IMR-90 (cell line): ENCODE measurements around the gene ZFPM1. TPM values are rescaled to one million over a fixed set of nuclear protein-coding genes. Genes with fewer than 3 reads are reported as not detected.

Source experiments
- ATAC-seq: fragments of 200-7000 bp; cut with Tn5 transposase; 2 replicates; pipeline ENCODE4 v1.9.1; 2020; ENCODE audit warnings: low read depth, mild to moderate bottlenecking, moderate library complexity
- BruUV-seq: library from RNA; stranded (reverse); fragments of 400-500 nt; replicated peaks from 2 replicates; lab custom pipeline; 2021; lab: Mats Ljungman, UMichigan
- CTCF ChIA-PET: fragments of 300-600 bp; formaldehyde crosslinking; extraction: SDS; loops from one replicate; lab custom pipeline; 2021; ENCODE audit warnings: antibody characterized with exemption; lab: Yijun Ruan, JAX
- POLR2A ChIA-PET: fragments of 300-600 bp; sonication (Branson Sonifier 250); formaldehyde crosslinking; loops from one replicate; lab custom pipeline; 2022; ENCODE audit warnings: antibody characterized with exemption; ENCODE audit not compliant: unreplicated experiment; lab: Charles Lee
- DNase-seq: peaks from one replicate; pipeline ENCODE4 v3.0.0; 2013
- H2AFZ ChIP-seq: replicated peaks from 2 replicates; pipeline ENCODE3; 2013; ENCODE audit warnings: low read length, mild to moderate bottlenecking; ENCODE audit not compliant: poor library complexity
- H2AK5ac ChIP-seq: 2 replicates; pipeline ENCODE4 v1.6.1; 2013; ENCODE audit warnings: low read depth, low read length, inconsistent platforms
- H2AK9ac ChIP-seq: replicated peaks from 2 replicates; pipeline ENCODE3; 2013; ENCODE audit warnings: mild to moderate bottlenecking, low read depth, low read length, moderate library complexity; ENCODE audit not compliant: poor library complexity
- H2BK120ac ChIP-seq: 2 replicates; pipeline ENCODE4 v1.6.1; 2013; ENCODE audit warnings: low read depth, low read length, inconsistent platforms
- H2BK15ac ChIP-seq: 3 replicates; pipeline ENCODE4 v1.6.1; 2013; ENCODE audit warnings: low read depth, low read length, inconsistent platforms
- H2BK20ac ChIP-seq: 2 replicates; pipeline ENCODE4 v1.6.1; 2013; ENCODE audit warnings: low read depth, mild to moderate bottlenecking, inconsistent platforms, low read length, moderate library complexity
- H2BK5ac ChIP-seq: 2 replicates; pipeline ENCODE4 v1.6.1; 2013; ENCODE audit warnings: mild to moderate bottlenecking, low read depth, low read length, inconsistent platforms; ENCODE audit not compliant: poor library complexity, severe bottlenecking
- H3K14ac ChIP-seq: replicated peaks from 2 replicates; pipeline ENCODE4 v1.6.1; 2013; ENCODE audit warnings: low read depth, low read length, inconsistent platforms
- H3K18ac ChIP-seq: 2 replicates; pipeline ENCODE4 v1.6.1; 2013; ENCODE audit warnings: low read depth, low read length, control low read depth
- H3K23ac ChIP-seq: 2 replicates; pipeline ENCODE4 v1.6.1; 2013; ENCODE audit warnings: low read depth, low read length, inconsistent platforms
- H3K27ac ChIP-seq: 2 replicates; pipeline ENCODE4 v1.5.1; 2013; ENCODE audit warnings: mild to moderate bottlenecking, control low read depth, low read length; ENCODE audit not compliant: insufficient read depth
- H3K27me3 ChIP-seq: 2 replicates; pipeline ENCODE4 v1.6.1; 2013; ENCODE audit warnings: low read length; ENCODE audit not compliant: control insufficient read depth, insufficient read depth
- H3K36me3 ChIP-seq: 2 replicates; pipeline ENCODE4 v1.6.1; 2013; ENCODE audit warnings: low read length, mixed read lengths; ENCODE audit not compliant: control insufficient read depth, insufficient read depth
- H3K4ac ChIP-seq: 2 replicates; pipeline ENCODE4 v1.6.1; 2013; ENCODE audit warnings: low read depth, low read length, inconsistent platforms
- H3K4me1 ChIP-seq: 2 replicates; pipeline ENCODE4 v1.6.1; 2013; ENCODE audit warnings: low read length, mixed read lengths; ENCODE audit not compliant: control insufficient read depth, insufficient read depth
- H3K4me2 ChIP-seq: 2 replicates; pipeline ENCODE4 v1.6.1; 2013; ENCODE audit warnings: low read depth, mild to moderate bottlenecking, control low read depth, low read length, moderate library complexity
- H3K4me3 ChIP-seq: 2 replicates; pipeline ENCODE4 v1.5.1; 2013; ENCODE audit warnings: low read depth, mild to moderate bottlenecking, control low read depth, low read length, moderate library complexity; ENCODE audit not compliant: insufficient read depth
- H3K56ac ChIP-seq: 2 replicates; pipeline ENCODE4 v1.6.1; 2013; ENCODE audit warnings: low read length, inconsistent platforms; ENCODE audit not compliant: insufficient read depth; ENCODE audit errors: extremely low read depth
- H3K79me1 ChIP-seq, 2 experiments: 2 replicates each; pipeline ENCODE4 v1.6.1; 2013; ENCODE audit warnings: low read length in 2 of 2, inconsistent platforms in 1 of 2, low read depth in 1 of 2
- H3K9ac ChIP-seq: 2 replicates; pipeline ENCODE4 v1.6.1; 2013; ENCODE audit warnings: low read depth, low read length, control low read depth
- H3K9me1 ChIP-seq: 2 replicates; pipeline ENCODE4 v1.6.1; 2013; ENCODE audit warnings: low read length, inconsistent platforms; ENCODE audit not compliant: insufficient read depth
- H3K9me3 ChIP-seq: 2 replicates; pipeline ENCODE4 v1.6.1; 2013; ENCODE audit warnings: low read length; ENCODE audit not compliant: control insufficient read depth, insufficient read depth
- H4K20me1 ChIP-seq: 2 replicates; pipeline ENCODE4 v1.6.1; 2013; ENCODE audit warnings: low read length, inconsistent platforms; ENCODE audit not compliant: insufficient read depth
- H4K5ac ChIP-seq: 2 replicates; pipeline ENCODE4 v1.6.1; 2013; ENCODE audit warnings: mild to moderate bottlenecking, low read depth, low read length, control low read depth
- H4K8ac ChIP-seq, 2 experiments: 2 replicates each; pipeline ENCODE4 v1.6.1; 2013; ENCODE audit warnings: low read depth in 2 of 2, low read length in 2 of 2, control low read depth in 1 of 2, inconsistent platforms in 1 of 2
- H4K91ac ChIP-seq: 2 replicates; pipeline ENCODE4 v1.6.1; 2013; ENCODE audit warnings: low read depth, low read length, inconsistent platforms; ENCODE audit not compliant: insufficient read depth
- BHLHE40 ChIP-seq: fragments of 150-350 bp; IDR thresholded peaks from 2 replicates; pipeline ENCODE4 v1.6.1; 2016; ENCODE audit warnings: mild to moderate bottlenecking, low read depth, low read length
- CHD1 ChIP-seq: IDR thresholded peaks from 2 replicates; pipeline ENCODE4 v1.6.1; 2012; ENCODE audit warnings: low read depth, low read length, improper control_type of control experiment
- FOS ChIP-seq: fragments of 150-350 bp; IDR thresholded peaks from 2 replicates; pipeline ENCODE4 v1.6.1; 2016; ENCODE audit warnings: low read depth, low read length
- MAZ ChIP-seq: IDR thresholded peaks from 2 replicates; pipeline ENCODE4 v1.6.1; 2012; ENCODE audit warnings: low read depth, mild to moderate bottlenecking, low read length, improper control_type of control experiment, moderate library complexity, borderline replicate concordance
- RAD21 ChIP-seq: IDR thresholded peaks from 2 replicates; pipeline ENCODE4 v1.6.1; 2012; ENCODE audit warnings: low read length, improper control_type of control experiment
- RCOR1 ChIP-seq: IDR thresholded peaks from 2 replicates; pipeline ENCODE4 v1.6.1; 2012; ENCODE audit warnings: mild to moderate bottlenecking, low read length, improper control_type of control experiment; ENCODE audit not compliant: insufficient replicate concordance
- WGBS, 2 experiments: methylation state at CpG; one replicate each; pipeline versions ENCODE4 v1.1.5 to v1.1.7; 2013; ENCODE audit warnings: missing lambda C conversion rate in 2 of 2; ENCODE audit not compliant: insufficient read length in 1 of 2; ENCODE audit errors: extremely low coverage in 2 of 2; 5-methylcytosine and 5-hydroxymethylcytosine counted together
- dilution Hi-C: fragments of 300-500 bp; cut with HindIII; formaldehyde crosslinking; loops from one replicate; pipeline ENCODE4 v1.14.3; 2018; ENCODE audit warnings: low sequenced_read_pairs; ENCODE audit not compliant: unreplicated experiment
- in situ Hi-C: fragments of 300-500 bp; cut with MboI; formaldehyde crosslinking; loops from 3 replicates; pipeline ENCODE4 v1.14.3; 2019; ENCODE audit warnings: low sequenced_read_pairs, inconsistent platforms, mixed read lengths
- intact Hi-C: fragments of 100-400 bp; cut with micrococcal nuclease; formaldehyde crosslinking; loops from 2 replicates; pipeline ENCODE4 v1.10.0; 2022
- polyA plus RNA-seq, 3 experiments: library from polyadenylated mRNA; depleted of rRNA; stranded (reverse); fragments of >200 nt; gene quantifications; 2 replicates each; pipeline ENCODE4 v1.2.3, GENCODE V29; 2012; ENCODE audit warnings: low replicate concordance in 1 of 3
- total RNA-seq: library from RNA; depleted of rRNA; stranded (reverse); fragments of >200 nt; gene quantifications from 2 replicates; pipeline ENCODE4 v1.2.3, GENCODE V29; 2012
- TF ChIP-seq, protein P1 (sequence below): fragments of 150-350 bp; IDR thresholded peaks from 2 replicates; pipeline ENCODE4 v1.6.1; 2017; ENCODE audit warnings: mild to moderate bottlenecking, antibody characterized with exemption, low read length, low read depth

Gene ZFPM1
- total and polyA plus RNA-seq, 2 of the 4 experiments (the other 2 are of a cell fraction): 0.36 to 1.1 TPM

DNA sequence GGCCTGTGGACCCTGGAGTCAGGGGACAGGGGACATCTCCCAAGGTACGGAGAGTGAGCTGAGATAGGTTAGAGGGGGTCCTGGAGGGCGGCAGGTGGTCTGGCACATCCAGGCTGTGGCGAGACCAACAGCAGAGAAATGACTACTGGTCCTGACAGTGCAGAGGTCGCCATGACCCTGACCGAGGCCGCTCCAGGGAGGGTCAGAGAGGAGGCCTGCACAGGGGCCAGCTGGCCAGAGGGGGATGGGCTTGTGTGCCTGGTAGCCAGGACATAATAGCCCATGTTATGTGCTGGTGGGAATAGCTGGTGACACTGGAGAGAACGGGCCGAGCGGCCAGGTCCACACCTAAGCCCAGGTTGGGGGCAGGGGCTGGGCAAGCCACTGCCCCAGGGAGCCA lies 76.5 kb downstream of the ZFPM1 start:
- peaks cover 3% of the 10 kb centered on the region; the same call in 1 of the 2 replicates for H4K20me1 ChIP-seq
- no peak overlapping the region for H3K56ac ChIP-seq
- H3K27me3 ChIP-seq: no peaks in the 10 kb centered on the region
- ChIA-PET CTCF (no interaction called here), POLR2A (no interaction called here)
- in situ Hi-C loops: no loop called here
- no peaks in the 10 kb centered on the region for H3K9me3 ChIP-seq
- peaks cover 0 to 2% of the 10 kb centered on the region in 2 experiments; a peak in 1 of 4 replicates for H3K79me1 ChIP-seq
- no peak overlapping the region for H3K4ac ChIP-seq
- H3K23ac ChIP-seq: no peak overlapping the region
- DNase-seq (no peak), ATAC-seq (no peak)
- dilution Hi-C loops: no loop called here
- H2AFZ ChIP-seq: no peak overlapping the region
- H3K27ac ChIP-seq: no peak overlapping the region
- no peak overlapping the region for H2BK15ac ChIP-seq
- H2BK120ac ChIP-seq: no peak overlapping the region
- H4K91ac ChIP-seq: no peak overlapping the region
- WGBS, 2 experiments: 93% methylated on average over 5 of the region's 9 CpGs; no CpG with 5 or more reads in 1 of the 2 experiments
- no peak overlapping the region for H3K9ac ChIP-seq
- peaks cover 4% of the 10 kb centered on the region; the same call in 1 of the 2 replicates for H3K36me3 ChIP-seq
- H2AK9ac ChIP-seq: no peak overlapping the region
- H2AK5ac ChIP-seq: no peak overlapping the region
- intact Hi-C loops: no loop called here
- H3K18ac ChIP-seq: no peak overlapping the region
- no peak overlapping the region for H4K8ac ChIP-seq
- peaks cover 7% of the 10 kb centered on the region for H3K4me1 ChIP-seq
- TF ChIP-seq RAD21: no peak
- no peak for TF ChIP-seq MAZ
- no peak for TF ChIP-seq RCOR1
- TF ChIP-seq, protein P1, sequence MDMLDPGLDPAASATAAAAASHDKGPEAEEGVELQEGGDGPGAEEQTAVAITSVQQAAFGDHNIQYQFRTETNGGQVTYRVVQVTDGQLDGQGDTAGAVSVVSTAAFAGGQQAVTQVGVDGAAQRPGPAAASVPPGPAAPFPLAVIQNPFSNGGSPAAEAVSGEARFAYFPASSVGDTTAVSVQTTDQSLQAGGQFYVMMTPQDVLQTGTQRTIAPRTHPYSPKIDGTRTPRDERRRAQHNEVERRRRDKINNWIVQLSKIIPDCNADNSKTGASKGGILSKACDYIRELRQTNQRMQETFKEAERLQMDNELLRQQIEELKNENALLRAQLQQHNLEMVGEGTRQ: no peak
- TF ChIP-seq FOS: no peak
- no peak for TF ChIP-seq BHLHE40
- TF ChIP-seq CHD1: no peak
- H3K4me3 ChIP-seq: no peak overlapping the region
- no peak overlapping the region for H2BK20ac ChIP-seq
- H2BK5ac ChIP-seq: no peak overlapping the region
- no peak overlapping the region for H3K4me2 ChIP-seq
- no TSS peak for BruUV-seq
- no peak overlapping the region for H4K5ac ChIP-seq
- no peak overlapping the region for H3K14ac ChIP-seq
- H3K9me1 ChIP-seq: no peaks in the 10 kb centered on the region
